ENCODE results near the gene ALK.

DNA sequence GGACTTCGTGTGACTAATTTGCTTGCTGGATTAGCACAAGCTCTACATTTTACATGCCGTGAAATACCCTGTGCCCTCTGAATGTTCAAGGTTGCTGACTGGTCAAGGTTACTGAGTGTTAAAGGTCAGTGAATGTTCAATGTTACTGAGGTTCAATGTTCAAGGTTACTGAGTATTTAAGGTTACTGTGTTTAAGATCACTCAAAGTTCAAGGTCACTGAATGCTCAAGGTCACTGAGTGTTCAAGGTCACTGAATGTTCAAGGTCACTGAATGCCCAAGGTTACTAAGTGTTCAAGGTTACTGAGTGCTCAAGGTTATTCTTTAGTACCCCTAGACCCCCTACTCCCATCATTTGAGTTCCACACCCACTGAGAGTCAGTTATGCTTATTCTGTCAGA lies 528.6 kb downstream of the ALK start:
- no peak for TF ChIP-seq POLR2A (IDR thresholded peaks at IDR 0.05)
- TF ChIP-seq CTCF (IDR thresholded peaks at IDR 0.05) = no peak
